Measurements from ENCODE around the gene GDF10. TPM values are rescaled to one million over a fixed set of nuclear protein-coding genes. Genes with fewer than 3 reads are reported as not detected.

Gene GDF10
- total RNA-seq, 1 donor from 2014 or later: not detected

- intact Hi-C loops (cut with micrococcal nuclease): no loop called here
Observed at GRCh38 chr10:47332371-47332770, 32.4 kb downstream of the GDF10 start.

DNA sequence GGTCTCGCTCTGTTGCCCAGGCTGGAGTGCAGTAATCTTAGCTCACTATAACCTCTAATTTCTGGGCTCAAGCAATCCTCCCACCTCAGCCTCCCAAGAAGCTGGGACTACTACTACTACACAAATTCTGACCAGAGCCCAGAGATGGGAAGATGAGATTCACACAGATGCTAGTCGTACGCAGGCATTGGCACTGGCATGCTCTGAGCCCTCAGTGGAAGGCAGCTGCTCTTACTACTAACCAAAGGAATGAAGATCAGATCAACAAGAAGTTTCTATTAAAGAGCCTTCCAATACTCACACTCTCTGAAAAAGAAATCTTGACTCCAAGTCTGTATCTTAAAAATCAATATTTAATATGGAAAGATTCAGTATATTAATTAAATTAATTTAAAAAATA is 32.9 kb downstream of the GDF10 start:
- intact Hi-C loops (cut with micrococcal nuclease): no loop called here

DNA sequence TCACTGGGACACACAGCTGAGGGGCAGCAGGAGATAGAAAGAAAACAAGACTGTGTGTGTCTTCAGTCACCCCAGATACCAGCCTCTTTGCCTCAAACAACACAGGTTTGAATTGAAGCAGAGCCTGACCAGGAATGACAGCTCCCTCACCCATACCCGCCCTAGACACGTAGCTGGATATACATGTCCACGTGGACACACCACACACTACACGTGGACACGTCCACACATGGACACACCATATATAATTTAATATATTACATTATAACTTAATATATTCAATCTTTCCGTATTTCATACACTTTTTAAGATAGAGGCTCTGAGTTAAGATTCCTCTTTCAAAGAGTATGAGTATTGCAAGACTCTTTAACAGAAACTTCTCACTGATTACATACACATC is 33.5 kb downstream of the GDF10 start:
- intact Hi-C loops (cut with micrococcal nuclease): no loop called here

- intact Hi-C loops (cut with micrococcal nuclease): no loop called here
Observed at GRCh38 chr10:47334466-47335295, 34.7 kb downstream of the GDF10 start.

- intact Hi-C loops (cut with micrococcal nuclease): no loop called here
Observed at GRCh38 chr10:47335906-47336305, 35.9 kb downstream of the GDF10 start.

DNA sequence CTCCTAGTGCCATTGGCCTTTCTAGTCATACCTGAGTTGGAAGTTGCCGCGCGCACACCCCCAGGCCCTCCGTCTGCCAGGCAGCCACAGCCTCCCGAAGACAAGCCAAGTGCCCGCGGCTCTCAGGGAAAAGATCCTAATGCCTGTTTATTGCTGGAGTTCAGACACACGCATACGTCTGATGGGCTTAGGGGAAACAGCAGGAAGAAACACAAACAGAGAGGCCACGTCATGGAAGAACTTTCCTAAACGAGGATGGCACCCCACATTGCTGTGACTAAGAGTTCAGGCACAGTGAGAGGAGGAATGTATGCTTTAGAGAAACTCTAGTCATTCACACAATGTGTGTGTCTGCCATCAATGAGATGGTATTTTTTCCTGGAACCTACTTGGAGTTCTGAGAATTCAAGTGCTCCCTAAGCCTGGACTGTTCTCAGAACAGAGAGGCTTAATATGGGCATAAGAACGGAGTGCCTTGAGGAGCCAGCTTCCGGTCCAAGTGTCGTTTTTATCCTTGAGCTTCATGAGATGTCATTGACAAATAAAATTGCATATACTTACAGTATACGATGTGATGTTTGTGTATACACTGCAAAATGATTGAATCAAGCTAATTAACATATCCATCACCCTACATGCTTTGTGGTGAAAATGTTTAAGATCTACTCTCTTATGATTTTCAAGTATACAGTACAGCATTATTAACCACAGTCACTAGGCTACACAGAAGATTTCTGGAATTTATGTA is 36.6 kb downstream of the GDF10 start:
- intact Hi-C loops (cut with micrococcal nuclease): no loop called here

DNA sequence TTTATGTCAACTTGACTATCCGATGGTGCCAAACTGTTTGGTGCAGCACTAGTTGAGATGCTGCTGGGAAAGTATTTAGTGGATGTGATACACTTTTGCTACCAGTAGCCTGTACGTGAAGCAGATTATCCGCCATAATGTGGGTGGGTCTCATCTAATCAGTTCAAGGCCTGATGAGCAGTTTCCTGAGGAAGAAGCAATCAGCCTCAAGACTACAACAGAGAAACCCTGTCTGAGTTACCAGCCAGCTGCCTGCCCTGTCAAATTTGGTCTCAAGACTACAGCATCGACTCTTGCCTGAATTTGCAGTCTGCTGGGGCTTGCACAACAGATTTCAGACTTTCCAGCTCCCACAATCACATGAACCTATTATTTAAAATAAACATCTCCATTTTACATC is 37.3 kb downstream of the GDF10 start:
- intact Hi-C loops (cut with micrococcal nuclease): no loop called here

- intact Hi-C loops (cut with micrococcal nuclease): no loop called here
Observed at GRCh38 chr10:47339186-47339735, 39.3 kb downstream of the GDF10 start.

DNA sequence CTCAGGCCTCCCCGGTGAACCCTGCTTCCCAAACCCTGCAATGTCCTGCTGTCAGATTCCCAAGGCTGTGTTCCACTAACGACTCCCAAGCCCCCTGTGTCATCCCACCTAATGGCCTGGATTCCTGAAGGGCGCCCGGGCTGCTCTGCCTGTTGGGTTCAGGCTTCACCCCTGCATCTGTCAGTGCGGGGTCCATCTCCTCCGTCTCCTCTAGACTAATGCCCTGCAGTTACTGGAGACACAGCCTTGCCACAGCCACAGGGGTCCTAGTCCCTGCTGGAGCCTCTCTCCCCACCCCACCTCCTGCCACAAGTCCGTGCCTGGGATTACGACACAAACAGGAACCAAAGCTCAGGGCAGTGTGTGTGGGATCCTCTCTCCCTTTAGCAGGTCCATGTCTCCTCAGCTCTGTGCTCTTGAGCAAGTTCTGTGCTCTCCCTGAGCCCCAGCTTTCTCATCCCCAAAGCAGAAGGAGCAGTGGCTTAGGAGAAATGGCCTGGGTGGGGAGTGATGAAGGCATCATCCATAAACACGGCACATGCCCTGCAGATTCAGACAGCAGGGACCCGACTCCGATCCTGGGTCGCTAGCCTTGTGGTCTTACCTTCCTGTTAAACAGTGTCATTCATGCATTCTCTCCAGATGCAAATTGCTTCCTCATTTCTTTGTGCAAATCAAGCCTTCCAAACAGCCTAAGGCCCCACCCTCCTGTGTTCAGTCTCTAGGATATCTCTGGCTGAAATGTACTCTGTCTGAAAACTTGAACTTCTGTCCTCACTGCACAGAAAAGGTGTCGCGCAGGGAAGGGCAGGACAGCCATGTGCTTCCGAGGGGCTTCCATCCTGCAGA is 40.0 kb downstream of the GDF10 start:
- intact Hi-C loops (cut with micrococcal nuclease): loop anchor here (1.0 kb wide), 2 partner anchors 293 to 316 kb away; no protein-coding TSS in a partner anchor

- intact Hi-C loops (cut with micrococcal nuclease): loop anchor here (1.0 kb wide), 2 partner anchors 293 to 316 kb away; no protein-coding TSS in a partner anchor
Observed at GRCh38 chr10:47340608-47341170, 40.7 kb downstream of the GDF10 start.

GRCh38 chr10:47344996-47345870 is 45.2 kb downstream of the GDF10 start:
- intact Hi-C loops (cut with micrococcal nuclease): no loop called here

- intact Hi-C loops (cut with micrococcal nuclease): no loop called here
Observed at GRCh38 chr10:47346581-47347302, 46.7 kb downstream of the GDF10 start.

- intact Hi-C loops (cut with micrococcal nuclease): no loop called here
Observed at GRCh38 chr10:47347303-47347675, 47.3 kb downstream of the GDF10 start.

DNA sequence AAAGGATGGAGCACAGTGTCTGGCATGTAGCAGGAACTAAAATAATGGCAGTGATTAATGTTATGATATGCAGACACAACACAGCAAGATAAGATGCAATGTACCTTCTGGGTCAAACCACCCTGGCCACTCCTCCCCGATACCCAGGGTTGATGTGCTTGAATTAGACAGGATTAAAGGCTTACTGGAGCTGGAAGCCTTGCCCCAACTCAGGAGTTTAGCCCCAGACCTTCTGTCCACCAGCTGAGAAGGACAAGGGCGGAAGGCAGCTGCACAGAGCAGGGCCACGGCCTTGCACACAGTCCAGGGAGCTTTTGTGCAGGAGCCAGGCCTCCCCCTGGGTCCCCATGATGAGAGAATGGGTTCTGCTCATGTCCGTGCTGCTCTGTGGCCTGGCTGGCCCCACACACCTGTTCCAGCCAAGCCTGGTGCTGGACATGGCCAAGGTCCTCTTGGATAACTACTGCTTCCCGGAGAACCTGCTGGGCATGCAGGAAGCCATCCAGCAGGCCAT is 48.2 kb downstream of the GDF10 start, which contains the start of gene RBP3:
TSS of gene RBP3 (plus strand) at position 226 of the 514 bp plus-strand sequence. CDS start at position 348, 122 bp downstream.
- intact Hi-C loops (cut with micrococcal nuclease): no loop called here

DNA sequence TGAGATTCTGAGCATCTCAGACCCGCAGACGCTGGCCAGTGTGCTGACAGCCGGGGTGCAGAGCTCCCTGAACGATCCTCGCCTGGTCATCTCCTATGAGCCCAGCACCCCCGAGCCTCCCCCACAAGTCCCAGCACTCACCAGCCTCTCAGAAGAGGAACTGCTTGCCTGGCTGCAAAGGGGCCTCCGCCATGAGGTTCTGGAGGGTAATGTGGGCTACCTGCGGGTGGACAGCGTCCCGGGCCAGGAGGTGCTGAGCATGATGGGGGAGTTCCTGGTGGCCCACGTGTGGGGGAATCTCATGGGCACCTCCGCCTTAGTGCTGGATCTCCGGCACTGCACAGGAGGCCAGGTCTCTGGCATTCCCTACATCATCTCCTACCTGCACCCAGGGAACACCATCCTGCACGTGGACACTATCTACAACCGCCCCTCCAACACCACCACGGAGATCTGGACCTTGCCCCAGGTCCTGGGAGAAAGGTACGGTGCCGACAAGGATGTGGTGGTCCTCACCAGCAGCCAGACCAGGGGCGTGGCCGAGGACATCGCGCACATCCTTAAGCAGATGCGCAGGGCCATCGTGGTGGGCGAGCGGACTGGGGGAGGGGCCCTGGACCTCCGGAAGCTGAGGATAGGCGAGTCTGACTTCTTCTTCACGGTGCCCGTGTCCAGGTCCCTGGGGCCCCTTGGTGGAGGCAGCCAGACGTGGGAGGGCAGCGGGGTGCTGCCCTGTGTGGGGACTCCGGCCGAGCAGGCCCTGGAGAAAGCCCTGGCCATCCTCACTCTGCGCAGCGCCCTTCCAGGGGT is 48.9 kb downstream of the GDF10 start:
- intact Hi-C loops (cut with micrococcal nuclease): no loop called here

GRCh38 chr10:47349516-47349915 is 49.5 kb downstream of the GDF10 start:
- intact Hi-C loops (cut with micrococcal nuclease): no loop called here

DNA sequence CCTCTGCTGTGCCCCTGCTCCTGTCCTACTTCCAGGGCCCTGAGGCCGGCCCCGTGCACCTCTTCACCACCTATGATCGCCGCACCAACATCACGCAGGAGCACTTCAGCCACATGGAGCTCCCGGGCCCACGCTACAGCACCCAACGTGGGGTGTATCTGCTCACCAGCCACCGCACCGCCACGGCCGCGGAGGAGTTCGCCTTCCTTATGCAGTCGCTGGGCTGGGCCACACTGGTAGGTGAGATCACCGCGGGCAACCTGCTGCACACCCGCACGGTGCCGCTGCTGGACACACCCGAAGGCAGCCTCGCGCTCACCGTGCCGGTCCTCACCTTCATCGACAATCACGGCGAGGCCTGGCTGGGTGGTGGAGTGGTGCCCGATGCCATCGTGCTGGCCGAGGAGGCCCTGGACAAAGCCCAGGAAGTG is 50.0 kb downstream of the GDF10 start:
- intact Hi-C loops (cut with micrococcal nuclease): no loop called here

Measured in T-helper 1 cell treated with Interleukin-12 subunit alpha and Interleukin-12 subunit beta and Interleukin-4 antibody, amounts not matched to agents 30 ng/mL and 1 ng/mL, for 36 hours (primary cell).